ENCODE data around the gene FBLN2. TPM values are rescaled to one million over a fixed set of nuclear protein-coding genes. Genes with fewer than 3 reads are reported as not detected.

FBLN2 gene
- total and polyA plus RNA-seq, 3 experiments from 2014 or later, result 0.09 to 3.2 (median 0.18) TPM

- POLR2A ChIA-PET, result no interaction called here
- H3K27me3 ChIP-seq (ENCODE audit: insufficient read depth, low read length, poor library complexity, severe bottlenecking), result no peaks in the 10 kb centered on the region
Measured at GRCh38 chr3:13577181-13578121, 28.5 kb downstream of the FBLN2 start.

GRCh38 chr3:13578251-13578650 lies 29.3 kb downstream of the FBLN2 start:
- Histone ChIP-seq H3K4me3 (ENCODE audit: low read length) (no peak overlapping the region), H3K27ac (ENCODE audit: low read depth, low read length) (no peak overlapping the region), H3K27me3 (ENCODE audit: insufficient read depth, low read length, poor library complexity, severe bottlenecking) (no peaks in the 10 kb centered on the region), H3K36me3 (ENCODE audit: insufficient read depth, low read length) (no peaks in the 10 kb centered on the region), H3K4me1 (ENCODE audit: insufficient read depth, low read length) (no peaks in the 10 kb centered on the region), H3K9me3 (ENCODE audit: low read length) (no peaks in the 10 kb centered on the region)
- no peaks in the 10 kb centered on the region for H3K9me3 Mint-ChIP-seq
- H3K27me3 Mint-ChIP-seq, result peaks cover 9 to 11% of the 10 kb centered on the region in 2 donors
- no peaks in the 10 kb centered on the region for H3K36me3 Mint-ChIP-seq
- DNase-seq, result peak in 1 of 5 donors; percentile 1
- CTCF ChIA-PET, result no interaction called here
- H3K27ac Mint-ChIP-seq, result no peak overlapping the region
- POLR2A ChIA-PET, result no interaction called here
- H3K4me3 Mint-ChIP-seq, result no peak overlapping the region
- H3K4me1 Mint-ChIP-seq, result no peaks in the 10 kb centered on the region

More at GRCh38 chr3:13577181-13578121, 28.5 kb downstream of the FBLN2 start:
- Histone ChIP-seq H3K9me3 (ENCODE audit: low read length) (no peaks in the 10 kb centered on the region), H3K4me1 (ENCODE audit: insufficient read depth, low read length) (no peaks in the 10 kb centered on the region), H3K27ac (ENCODE audit: low read depth, low read length) (no peak overlapping the region), H3K4me3 (ENCODE audit: low read length) (no peak overlapping the region), H3K36me3 (ENCODE audit: insufficient read depth, low read length) (no peaks in the 10 kb centered on the region)
- no peak overlapping the region for H3K4me3 Mint-ChIP-seq
- H3K36me3 Mint-ChIP-seq, result no peaks in the 10 kb centered on the region
- peak in 1 of 5 donors; percentile 32 for DNase-seq
- H3K27ac Mint-ChIP-seq, result peak overlapping the region in 1 of 8 donors; percentile 50
- peaks cover 10 to 13% of the 10 kb centered on the region in 2 donors for H3K27me3 Mint-ChIP-seq
- H3K4me1 Mint-ChIP-seq, result no peaks in the 10 kb centered on the region
- H3K9me3 Mint-ChIP-seq, result no peaks in the 10 kb centered on the region
- CTCF ChIA-PET, result interaction anchor here (0.6 kb wide), 1 partner anchor 485 kb away, joined by 3 read pairs; no protein-coding TSS in a partner anchor

- Mint-ChIP-seq H3K4me3 (no peak overlapping the region), H3K4me1 (no peaks in the 10 kb centered on the region), H3K9me3 (no peaks in the 10 kb centered on the region), H3K27ac (no peak overlapping the region), H3K36me3 (no peaks in the 10 kb centered on the region), H3K27me3 (peaks cover 10 to 11% of the 10 kb centered on the region in 2 donors)
- CTCF ChIA-PET, result no interaction called here
- H3K27me3 ChIP-seq (ENCODE audit: insufficient read depth, low read length, poor library complexity, severe bottlenecking), result no peaks in the 10 kb centered on the region
- POLR2A ChIA-PET, result no interaction called here
- no peaks in the 10 kb centered on the region for H3K36me3 ChIP-seq (ENCODE audit: insufficient read depth, low read length)
- no peak overlapping the region for H3K27ac ChIP-seq (ENCODE audit: low read depth, low read length)
- H3K9me3 ChIP-seq (ENCODE audit: low read length), result no peaks in the 10 kb centered on the region
- H3K4me3 ChIP-seq (ENCODE audit: low read length), result no peak overlapping the region
- no peaks in the 10 kb centered on the region for H3K4me1 ChIP-seq (ENCODE audit: insufficient read depth, low read length)
- no peak for DNase-seq
Measured at GRCh38 chr3:13579063-13579462, 30.1 kb downstream of the FBLN2 start.

- no peaks in the 10 kb centered on the region for H3K4me1 Mint-ChIP-seq
- Histone ChIP-seq H3K4me3 (ENCODE audit: low read length) (no peak overlapping the region), H3K9me3 (ENCODE audit: low read length) (no peaks in the 10 kb centered on the region), H3K27me3 (ENCODE audit: insufficient read depth, low read length, poor library complexity, severe bottlenecking) (no peaks in the 10 kb centered on the region), H3K27ac (ENCODE audit: low read depth, low read length) (no peak overlapping the region), H3K4me1 (ENCODE audit: insufficient read depth, low read length) (no peaks in the 10 kb centered on the region), H3K36me3 (ENCODE audit: insufficient read depth, low read length) (no peaks in the 10 kb centered on the region)
- H3K36me3 Mint-ChIP-seq, result no peaks in the 10 kb centered on the region
- POLR2A ChIA-PET, result no interaction called here
- CTCF ChIA-PET, result no interaction called here
- peak overlapping the region in 1 of 7 donors; percentile 66 for H3K4me3 Mint-ChIP-seq
- H3K9me3 Mint-ChIP-seq, result no peaks in the 10 kb centered on the region
- H3K27me3 Mint-ChIP-seq, result peaks cover 9 to 10% of the 10 kb centered on the region in 2 donors
- H3K27ac Mint-ChIP-seq, result no peak overlapping the region
- no peak for DNase-seq
Measured at GRCh38 chr3:13580256-13581023, 31.5 kb downstream of the FBLN2 start.

GRCh38 chr3:13581485-13582365 lies 32.8 kb downstream of the FBLN2 start:
- no peak overlapping the region for H3K27ac ChIP-seq (ENCODE audit: low read depth, low read length)
- H3K9me3 Mint-ChIP-seq, result no peaks in the 10 kb centered on the region
- H3K9me3 ChIP-seq (ENCODE audit: low read length), result no peaks in the 10 kb centered on the region
- peak in 1 of 5 donors; percentile 9 for DNase-seq
- ChIA-PET POLR2A (no interaction called here), CTCF (no interaction called here)
- H3K27me3 Mint-ChIP-seq, result peaks cover 5 to 10% of the 10 kb centered on the region in 2 donors
- H3K36me3 ChIP-seq (ENCODE audit: insufficient read depth, low read length), result no peaks in the 10 kb centered on the region
- no peak overlapping the region for H3K4me3 Mint-ChIP-seq
- no peaks in the 10 kb centered on the region for H3K4me1 ChIP-seq (ENCODE audit: insufficient read depth, low read length)
- no peak overlapping the region for H3K27ac Mint-ChIP-seq
- no peak overlapping the region for H3K4me3 ChIP-seq (ENCODE audit: low read length)
- no peaks in the 10 kb centered on the region for H3K36me3 Mint-ChIP-seq
- no peaks in the 10 kb centered on the region for H3K27me3 ChIP-seq (ENCODE audit: insufficient read depth, low read length, poor library complexity, severe bottlenecking)
- H3K4me1 Mint-ChIP-seq, result no peaks in the 10 kb centered on the region

GRCh38 chr3:13582366-13583250 lies 33.7 kb downstream of the FBLN2 start:
- H3K27me3 ChIP-seq (ENCODE audit: insufficient read depth, low read length, poor library complexity, severe bottlenecking), result no peaks in the 10 kb centered on the region
- ChIA-PET CTCF (no interaction called here), POLR2A (no interaction called here)
- H3K4me1 ChIP-seq (ENCODE audit: insufficient read depth, low read length), result no peaks in the 10 kb centered on the region
- H3K27me3 Mint-ChIP-seq, result peaks cover 5 to 10% of the 10 kb centered on the region in 2 donors
- no peaks in the 10 kb centered on the region for H3K9me3 ChIP-seq (ENCODE audit: low read length)
- no peak for DNase-seq
- H3K9me3 Mint-ChIP-seq, result no peaks in the 10 kb centered on the region
- no peaks in the 10 kb centered on the region for H3K36me3 Mint-ChIP-seq
- H3K4me1 Mint-ChIP-seq, result no peaks in the 10 kb centered on the region
- no peak overlapping the region for H3K27ac Mint-ChIP-seq
- no peak overlapping the region for H3K27ac ChIP-seq (ENCODE audit: low read depth, low read length)
- no peak overlapping the region for H3K4me3 ChIP-seq (ENCODE audit: low read length)
- no peak overlapping the region for H3K4me3 Mint-ChIP-seq
- no peaks in the 10 kb centered on the region for H3K36me3 ChIP-seq (ENCODE audit: insufficient read depth, low read length)

All from CD8-positive, alpha-beta memory T cell (primary cell).